ENCODE results near the gene RPS6KL1.

Gene RPS6KL1, protein sequence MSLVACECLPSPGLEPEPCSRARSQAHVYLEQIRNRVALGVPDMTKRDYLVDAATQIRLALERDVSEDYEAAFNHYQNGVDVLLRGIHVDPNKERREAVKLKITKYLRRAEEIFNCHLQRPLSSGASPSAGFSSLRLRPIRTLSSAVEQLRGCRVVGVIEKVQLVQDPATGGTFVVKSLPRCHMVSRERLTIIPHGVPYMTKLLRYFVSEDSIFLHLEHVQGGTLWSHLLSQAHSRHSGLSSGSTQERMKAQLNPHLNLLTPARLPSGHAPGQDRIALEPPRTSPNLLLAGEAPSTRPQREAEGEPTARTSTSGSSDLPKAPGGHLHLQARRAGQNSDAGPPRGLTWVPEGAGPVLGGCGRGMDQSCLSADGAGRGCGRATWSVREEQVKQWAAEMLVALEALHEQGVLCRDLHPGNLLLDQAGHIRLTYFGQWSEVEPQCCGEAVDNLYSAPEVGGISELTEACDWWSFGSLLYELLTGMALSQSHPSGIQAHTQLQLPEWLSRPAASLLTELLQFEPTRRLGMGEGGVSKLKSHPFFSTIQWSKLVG

DNA sequence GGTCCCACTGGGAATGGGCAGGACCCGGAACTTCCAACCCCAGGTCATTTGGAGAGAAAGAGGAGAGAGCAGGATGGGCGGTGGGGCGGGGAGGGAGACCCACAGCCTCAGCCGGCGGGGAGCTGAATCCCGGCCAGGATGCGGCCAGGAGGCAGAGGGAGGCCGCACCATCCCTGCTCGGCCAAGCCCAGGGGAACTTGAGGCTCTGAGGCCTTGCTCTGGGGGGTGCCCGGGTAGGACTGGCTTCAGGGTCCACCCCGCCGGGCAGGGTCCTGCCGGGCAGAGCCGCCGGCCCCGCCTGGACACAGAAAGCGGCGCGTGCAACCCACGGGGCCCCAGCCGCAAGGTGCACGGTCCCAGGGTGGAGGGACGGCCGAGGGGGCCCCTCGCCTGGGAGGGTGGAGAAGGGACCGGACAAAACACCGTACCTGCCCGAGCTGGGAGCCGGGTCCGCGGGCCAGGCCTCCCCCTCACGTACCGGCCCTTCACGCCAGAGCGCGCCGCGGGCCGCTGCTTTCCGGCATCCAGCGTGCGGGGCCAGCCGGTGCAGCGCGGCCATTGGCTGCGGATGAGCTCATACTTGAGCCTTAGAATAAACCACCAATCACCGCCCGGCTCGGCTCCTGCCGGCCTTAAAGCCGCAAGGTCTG, at the start of gene RPS6KL1:
Gene RPS6KL1, minus strand, starts transcription at position 509 of the 650 bp plus-strand sequence. CDS start 1,719 bp downstream, outside the sequence.
- peak; percentile 53 for DNase-seq (ENCODE audit: low spot score)

DNA sequence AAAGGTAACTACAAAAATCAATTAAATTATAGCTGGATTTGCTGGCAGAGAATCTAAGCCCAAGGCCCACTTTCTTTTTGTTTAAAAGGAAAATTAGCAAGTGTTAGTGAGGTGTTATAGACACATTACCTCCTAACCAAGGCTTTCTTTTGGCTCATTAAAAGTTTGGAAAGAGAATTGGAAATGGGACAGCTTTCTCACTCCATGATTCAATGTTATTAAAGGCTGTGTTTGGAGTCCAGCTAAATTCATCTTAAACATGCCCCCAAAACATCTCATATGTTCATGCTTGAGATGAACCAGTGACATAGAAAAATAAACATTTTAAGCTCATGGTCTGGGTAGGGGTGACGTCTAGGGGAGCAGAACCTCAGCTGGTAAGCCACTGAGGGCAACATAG, 45.8 kb upstream of the RPS6KL1 start:
- DNase-seq (ENCODE audit: low spot score) = no peak

DNA sequence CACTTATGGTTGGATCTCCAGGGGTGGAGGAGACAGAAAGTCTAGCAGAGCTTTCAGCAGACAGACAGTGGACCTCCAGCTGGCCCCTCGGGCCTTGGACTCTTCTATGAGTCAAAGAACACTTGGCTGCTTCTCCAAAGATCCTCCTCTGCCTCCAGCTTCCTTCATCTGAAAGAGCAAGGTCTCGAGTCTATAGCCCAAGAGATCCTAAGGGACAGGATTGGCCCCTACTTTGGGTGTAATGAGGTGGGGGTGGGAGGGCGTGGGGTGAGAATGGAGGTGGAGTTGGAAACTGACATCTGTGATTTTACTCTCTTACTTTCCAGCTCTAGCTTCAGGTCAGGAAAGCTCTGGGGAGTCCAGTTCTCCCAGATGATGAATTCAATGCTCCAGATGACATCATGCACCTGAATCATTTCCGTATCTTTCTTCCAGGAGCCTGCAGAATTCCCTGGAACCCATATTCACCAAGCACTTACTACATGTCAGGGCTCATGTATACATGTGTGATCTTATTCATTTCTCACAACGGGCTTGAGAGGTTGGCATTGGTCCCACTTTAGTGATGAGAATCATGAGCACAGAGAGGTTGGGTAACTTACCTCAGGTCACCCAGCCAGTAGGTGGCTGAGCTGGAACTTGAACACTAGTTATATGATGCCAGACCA, 42.6 kb upstream of the RPS6KL1 start:
- no peak for DNase-seq (ENCODE audit: low spot score)

DNA sequence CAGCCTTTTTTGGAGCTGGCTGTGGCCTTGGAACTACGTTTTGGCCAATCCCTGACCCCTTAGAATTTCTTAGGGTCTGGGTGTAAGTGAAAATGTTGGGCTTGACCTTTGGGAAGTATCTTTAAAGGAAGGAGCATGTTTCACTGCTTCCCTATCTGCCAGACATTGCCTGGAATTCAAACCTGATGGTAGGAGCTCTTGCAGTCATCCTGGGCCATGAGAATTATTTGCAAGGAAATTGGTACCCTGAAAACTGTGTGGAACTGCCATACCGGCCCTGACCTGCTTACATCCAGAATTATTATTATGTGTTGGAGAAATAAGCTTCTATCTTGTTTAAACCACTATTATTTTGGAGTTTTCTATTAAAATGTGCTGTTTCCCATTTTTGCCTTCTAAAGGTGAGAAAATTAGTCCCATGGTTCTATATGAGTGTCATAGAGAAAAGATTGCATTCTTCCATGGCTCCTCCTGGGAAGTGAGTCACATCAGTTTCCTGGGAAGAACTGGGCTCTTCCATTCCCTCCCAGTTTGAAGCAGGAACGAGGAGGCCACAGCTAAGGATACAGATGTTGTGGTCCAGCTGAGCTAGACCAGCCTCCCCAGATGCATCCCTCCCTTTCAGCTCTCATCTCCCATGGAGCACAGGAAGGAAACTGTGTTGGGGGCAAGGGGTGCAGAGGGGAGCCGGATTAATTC, 41.9 kb upstream of the RPS6KL1 start:
- no peak for DNase-seq (ENCODE audit: low spot score)

DNA sequence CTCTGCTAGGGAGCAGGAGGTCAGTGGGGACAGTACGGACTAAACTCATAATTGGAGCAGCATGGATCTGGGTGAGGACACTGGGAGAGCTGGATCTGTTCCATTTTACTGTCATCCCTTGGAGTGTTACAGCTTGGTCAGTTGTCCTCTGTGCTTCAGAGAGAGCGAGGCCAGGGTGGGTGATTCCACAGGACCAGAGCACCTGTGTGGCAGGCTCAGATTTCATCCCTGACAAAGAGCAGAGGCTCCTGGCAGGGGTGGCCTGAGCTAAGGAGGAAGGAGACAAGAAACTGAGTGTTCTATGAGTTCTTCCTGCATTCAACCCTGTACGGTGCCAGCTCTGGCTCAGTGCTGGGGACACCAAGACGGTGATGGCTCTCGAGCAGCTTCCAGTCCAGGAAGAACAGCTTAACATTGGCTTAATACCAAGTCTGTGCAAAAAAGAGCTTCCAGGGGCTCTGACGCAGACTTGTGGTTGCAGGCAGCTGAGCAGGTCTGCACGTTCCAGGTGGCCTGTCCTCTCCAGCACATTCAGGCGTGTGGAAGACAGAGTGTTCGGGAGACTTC, 40.7 kb upstream of the RPS6KL1 start:
- DNase-seq (ENCODE audit: low spot score) = no peak

DNA sequence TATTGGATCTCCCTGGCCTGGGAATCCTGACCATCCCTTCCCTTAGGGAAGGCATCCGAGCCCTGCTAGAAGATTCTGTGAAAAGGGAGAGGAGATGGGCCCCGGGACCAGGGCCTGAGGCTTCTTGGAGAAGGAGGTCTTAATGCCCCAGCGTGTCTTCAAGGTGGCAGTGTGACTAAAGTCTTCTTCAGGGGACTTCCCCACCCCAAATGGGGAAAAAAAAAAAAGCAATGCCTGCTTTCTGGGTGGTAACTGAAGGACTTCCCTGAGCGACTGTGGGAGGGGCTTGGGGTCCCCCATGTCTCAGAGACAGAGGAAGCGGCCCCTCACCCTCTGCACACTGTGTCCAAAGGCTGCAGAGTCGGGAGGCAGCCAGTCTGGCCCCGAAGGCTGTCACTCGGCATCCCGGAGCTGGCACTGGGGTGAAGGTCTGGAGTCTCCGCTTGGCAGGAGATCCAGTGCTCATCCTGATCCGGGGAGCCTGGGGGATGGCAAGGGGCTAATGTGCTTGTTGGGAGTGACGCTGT, 40.2 kb upstream of the RPS6KL1 start:
- no peak for DNase-seq (ENCODE audit: low spot score)

DNA sequence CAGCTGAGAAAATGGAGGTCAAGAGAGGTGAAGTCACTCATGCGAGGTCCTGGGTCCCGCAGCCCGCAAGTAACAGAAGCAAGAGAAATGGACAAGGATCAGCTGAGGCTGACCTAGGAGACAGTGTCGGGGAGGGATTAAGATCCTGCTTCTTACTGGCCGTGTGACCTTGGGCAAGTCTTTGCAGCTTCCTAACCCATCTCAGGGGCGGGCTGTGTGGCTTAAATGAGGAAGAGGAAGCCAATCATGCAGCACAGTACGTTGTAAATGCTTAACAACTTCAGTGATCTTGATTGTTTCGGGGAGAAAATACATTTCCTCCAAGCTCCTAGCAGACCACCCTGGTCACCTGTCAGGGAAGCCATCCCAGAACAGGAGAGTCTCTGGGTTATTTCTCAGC, 39.4 kb upstream of the RPS6KL1 start:
- DNase-seq (ENCODE audit: low spot score) = no peak

DNA sequence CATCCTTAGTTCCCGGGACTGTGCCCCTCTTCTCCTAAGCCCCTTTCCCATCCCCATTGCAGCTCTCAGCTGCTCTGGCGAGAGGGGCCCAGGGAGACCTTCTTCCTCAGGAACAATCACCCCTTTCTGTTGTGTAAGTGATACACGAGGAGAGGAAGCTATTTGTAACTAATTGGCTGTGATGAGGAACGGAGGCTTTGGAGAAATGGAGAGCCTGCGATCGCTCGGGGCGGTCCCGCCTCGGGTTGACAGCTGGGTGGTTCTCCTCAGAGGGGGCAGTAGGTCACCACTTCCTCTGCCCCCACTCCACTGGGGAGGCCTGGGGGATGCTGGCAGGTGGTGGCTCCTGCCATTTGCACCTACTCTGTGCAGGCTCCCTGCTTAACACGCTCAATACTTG, 39.0 kb upstream of the RPS6KL1 start:
- no peak for DNase-seq (ENCODE audit: low spot score)

DNA sequence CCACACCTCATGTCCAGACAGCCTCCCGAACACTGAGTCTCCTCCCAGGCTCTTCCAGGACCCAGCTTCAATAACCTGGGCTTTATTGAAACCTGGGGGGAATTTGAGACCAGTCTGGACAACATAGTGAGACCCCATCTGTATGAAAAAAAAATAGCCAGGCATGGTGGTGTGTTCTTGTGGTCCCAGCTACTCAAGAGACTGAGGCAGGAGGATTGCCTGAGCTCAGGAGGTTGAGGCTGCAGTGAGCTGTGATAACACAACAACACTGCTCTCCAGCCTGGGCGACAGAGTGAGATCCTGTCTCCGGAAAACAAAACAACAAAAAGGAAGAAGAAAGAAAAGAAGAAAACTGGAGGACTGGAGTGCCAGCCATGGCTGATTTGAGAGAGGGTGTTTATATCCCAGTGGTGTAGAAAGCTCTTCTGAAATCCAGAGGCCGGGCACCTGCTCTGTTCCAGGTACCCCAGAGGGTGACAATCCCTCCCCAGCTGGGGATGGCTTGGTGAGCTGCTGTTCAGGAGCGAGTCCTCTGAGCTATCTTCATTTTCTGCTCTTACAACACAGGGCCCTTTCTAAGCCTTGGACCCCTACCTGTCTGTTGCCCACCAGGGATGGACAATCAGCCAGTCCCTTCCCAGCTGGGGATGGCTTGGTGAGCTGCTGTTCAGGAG, 38.3 kb upstream of the RPS6KL1 start:
- DNase-seq (ENCODE audit: low spot score) = no peak

DNA sequence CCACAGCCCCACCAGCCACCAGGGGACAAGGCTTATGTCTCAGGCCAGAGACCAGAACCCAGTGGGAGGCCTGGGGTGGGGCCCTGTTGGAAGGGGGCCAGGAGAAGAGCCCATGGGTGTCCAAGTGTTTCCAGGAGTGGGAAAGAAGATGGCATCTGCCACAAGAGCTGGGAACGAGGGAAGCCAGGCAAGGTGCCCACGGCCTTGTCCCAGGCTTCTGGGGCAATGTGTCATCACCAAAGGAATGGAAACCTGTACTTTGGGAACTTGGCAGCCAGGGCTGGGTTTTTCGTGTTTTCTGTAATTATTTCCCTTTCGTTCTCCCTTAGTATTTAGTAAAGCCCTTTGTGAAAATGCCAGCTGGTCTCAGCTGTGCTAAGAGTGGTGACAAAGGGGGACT, 37.7 kb upstream of the RPS6KL1 start:
- DNase-seq (ENCODE audit: low spot score) = no peak

DNA sequence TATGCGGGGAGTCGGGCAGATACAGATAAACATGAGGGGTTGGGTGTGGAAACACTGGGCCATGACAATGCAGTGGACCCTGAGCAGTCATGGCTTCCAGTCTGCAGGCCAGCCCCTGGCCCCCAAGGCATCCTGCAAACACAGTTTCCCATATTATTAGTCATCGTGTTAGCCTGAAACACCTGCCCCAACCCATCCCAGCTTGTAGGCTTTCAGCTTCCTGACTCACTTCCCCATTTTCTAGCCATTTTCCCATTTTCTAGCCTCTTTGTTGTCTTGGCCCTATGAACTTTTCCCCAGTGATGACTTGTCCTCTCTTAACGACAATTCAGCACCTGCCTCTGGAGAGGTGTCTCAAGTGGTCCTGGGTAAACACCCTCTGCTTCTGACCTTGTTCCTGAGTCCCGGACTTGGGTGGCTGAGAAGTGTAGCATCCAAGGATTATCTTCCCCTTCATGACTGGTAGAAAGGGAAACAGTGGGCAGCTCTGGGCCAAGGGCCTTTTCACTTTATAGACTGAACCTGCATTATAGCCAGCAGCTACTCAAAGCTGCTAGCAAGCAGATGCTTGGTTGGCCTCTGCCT, 36.6 kb upstream of the RPS6KL1 start:
- DNase-seq (ENCODE audit: low spot score) = no peak

DNA sequence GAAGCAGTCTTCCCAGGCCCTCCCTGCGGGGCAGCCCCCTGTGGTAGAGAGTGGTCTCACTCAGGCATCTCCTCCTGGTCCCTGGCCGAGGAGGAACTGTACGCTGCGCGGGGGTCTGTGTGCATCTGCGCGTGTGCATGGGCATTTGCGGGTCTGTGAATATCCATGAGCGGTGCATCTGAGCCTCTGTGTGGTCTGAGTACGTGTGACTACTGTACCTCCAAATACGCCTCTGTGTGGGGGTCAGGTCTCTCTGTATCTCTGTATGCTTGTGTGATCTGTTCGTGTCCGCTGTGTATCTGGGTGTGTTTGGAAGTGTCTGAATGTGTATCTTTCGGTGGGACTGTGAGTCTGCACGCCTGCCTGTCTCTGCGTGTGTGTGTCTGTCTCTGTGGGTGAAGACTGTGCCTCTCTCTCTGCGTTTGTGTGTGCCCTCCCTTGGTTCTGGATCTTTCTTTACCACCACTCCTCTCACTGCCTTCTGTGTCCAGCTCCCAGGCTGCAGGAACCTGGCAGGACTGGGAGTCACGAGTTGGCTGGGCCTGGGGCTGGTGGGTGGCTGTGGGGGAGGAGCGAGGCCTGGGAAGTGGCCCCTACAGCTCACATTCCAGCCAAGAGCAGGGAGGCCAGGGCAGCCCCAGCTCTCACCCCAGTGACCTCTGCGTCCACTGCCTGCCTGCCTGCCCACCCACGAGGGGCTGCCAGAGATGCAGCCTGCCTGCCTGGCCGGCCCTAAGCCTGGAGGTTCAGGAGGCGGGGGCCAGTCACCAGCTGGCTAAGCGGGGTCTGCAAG, 33.4 kb upstream of the RPS6KL1 start:
- DNase-seq (ENCODE audit: low spot score) = no peak

DNA sequence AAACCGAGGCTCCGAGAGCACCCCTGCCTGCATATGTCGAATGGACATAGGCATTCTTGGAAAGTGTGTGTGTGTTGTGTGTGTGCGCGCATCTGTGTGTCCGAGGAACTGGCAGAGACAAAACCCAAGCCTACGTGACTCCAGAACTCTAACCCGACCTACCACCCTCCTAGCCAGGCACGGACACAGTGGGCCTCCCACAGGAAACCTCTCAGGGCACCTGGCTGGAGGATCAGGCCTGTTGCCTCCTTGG, 32.9 kb upstream of the RPS6KL1 start:
- DNase-seq (ENCODE audit: low spot score) = no peak

DNA sequence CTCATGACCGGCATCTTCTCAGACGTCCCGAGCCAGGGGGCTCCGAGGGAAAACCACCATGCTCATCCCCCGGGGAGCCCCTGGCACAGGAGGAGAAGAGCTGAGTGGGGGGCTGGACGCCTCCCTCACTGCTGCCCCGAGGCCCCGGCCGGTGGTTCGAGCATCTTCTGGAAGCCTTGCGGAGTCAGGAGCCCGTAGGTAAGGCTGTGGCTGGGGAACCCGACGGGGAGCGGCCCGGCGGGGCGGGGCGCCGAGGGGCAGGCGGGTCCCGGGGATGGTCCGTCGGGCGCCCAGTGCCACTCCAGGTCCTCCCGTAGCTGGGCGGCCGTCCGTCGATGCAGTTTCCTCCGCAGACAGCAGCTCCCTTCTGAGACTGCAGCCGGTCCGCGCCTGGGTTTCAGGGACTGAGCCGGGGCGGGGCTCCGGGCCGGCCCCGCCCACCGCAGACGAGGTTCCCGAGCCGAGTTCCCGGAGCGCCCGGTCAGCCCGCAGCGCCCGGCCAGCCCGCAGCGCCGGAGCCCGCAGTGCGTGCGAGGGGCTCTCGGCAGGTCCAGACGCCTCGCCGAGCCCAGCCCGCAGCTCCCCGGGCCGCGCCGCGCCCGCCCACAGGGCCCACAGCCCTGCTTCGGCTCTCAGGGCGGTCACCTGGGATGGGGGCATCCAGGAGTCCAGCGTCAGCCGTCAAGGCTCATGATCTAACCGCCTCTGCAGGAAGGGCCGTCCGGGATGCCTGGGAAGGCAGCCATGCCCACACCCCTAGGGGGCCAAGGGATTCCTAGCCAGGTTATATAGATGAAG, 32.4 kb upstream of the RPS6KL1 start, which contains the start of gene PGF:
Gene PGF, minus strand, starts transcription at position 369 of the 798 bp plus-strand sequence. Its CDS starts 355 bp downstream, at position 14.
- peak; percentile 21 for DNase-seq (ENCODE audit: low spot score)

DNA sequence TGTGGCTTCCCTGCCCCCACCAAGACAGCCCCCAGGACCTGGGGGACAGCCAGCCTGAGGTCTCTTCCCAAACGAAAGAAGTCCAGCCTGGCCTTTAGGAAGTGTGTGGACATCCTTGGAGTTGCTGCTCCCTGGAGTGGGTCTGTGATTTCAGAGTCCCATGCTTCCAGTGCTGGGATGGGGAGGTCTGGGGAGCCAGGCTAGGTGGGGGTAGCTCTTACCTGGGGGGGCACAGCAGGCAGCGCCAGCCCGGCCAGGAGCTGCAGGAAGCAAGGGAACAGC, 31.8 kb upstream of the RPS6KL1 start:
- DNase-seq (ENCODE audit: low spot score) = no peak

DNA sequence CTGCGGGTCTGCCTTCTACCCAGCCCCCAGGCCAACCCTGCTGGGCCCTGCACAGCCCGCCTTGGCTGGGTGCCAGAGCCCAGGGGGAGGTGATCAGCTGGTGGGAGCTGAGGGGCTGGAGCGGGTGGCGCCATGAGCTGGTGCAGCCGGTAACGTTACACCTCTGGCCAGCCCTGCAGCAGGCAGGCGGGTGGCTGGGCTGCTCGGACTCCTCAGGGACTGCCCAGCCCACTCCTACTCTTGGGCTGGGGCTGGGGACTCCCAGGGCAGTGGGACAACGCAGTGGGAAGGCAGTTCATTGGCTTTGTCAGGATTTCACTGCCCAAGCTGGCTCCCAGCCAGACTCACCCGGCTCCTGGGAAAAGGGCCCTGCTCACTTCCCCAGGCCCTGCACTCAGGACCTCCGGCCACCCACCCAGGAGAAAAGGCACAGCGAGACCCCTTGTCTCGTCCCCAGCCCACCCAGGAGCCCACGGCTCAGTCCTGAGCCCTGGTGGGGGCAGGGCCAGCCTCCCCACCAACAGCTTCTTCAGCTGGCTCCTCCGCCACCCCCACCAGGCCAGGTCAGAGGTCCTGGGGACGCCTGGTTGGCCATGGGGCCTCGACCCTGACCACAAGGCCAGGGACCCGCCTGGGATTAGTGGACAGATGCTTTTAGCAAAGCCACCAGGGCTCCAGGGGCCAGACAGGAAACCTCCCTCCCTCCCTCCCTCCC, 31.3 kb upstream of the RPS6KL1 start:
- no peak for DNase-seq (ENCODE audit: low spot score)

DNA sequence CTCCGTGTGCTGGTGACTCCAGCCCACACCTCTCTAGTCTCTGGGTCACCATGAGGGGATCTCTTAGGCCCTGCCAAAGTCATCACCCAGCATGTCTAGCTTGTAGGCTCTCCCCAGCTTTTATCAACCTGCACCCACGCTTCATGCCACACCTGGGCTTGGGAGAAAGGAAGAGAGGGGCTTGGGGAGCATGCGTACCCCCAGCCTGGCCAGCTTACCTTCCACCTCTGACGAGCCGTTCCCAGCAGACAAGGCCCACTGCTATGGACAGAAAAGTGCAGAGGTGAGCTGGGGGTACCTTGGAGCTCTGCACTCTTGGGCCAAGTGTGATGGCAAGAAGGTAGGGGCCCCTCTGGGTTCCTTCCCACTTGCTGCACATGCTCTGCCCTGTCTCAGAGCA, 30.6 kb upstream of the RPS6KL1 start:
- no peak for DNase-seq (ENCODE audit: low spot score)

DNA sequence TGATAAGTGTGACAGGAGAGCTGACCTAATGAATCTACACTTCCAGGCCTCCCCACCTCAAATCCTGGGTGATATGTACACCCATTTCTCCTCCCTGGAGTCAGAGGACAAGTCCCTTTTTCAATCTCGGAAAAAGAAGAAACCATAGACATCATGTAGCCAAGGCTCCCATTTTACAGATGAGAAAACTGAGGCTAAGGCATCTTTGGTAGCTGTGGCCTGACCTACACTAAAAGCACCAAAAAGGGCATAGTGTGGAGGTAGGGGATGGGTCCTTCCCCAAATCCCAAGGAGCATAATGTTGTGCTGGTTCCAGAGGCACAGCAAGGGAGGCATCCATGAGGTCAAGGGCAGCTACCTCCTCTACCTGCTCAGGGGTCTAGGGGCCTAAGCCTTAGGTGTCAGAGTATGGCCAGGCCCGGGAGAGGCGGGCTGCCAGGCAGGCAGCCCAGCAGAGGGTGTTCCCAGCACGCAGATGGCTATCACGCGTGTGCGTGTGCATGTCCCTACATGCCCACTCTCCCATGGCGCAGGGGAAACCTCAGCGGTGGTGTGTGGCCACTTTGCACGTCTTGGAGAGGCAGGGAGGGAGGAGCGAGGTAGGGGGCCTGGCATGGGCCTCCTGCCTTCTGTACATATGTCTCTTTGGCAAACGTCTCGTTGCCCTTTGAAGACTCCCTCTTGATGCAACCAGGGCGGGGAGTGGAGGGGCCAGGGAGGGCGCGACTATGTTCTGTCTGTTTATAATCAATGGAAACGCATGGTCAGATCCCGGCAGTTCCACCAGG, 29.8 kb upstream of the RPS6KL1 start:
- DNase-seq (ENCODE audit: low spot score) = no peak

Measured in CD4-positive, alpha-beta T cell treated with Interleukin-15 for 4 hours (primary cell).